NCI-H187 (cell line): Measurements from ENCODE around the gene KRTAP1-5.
"Not testable (repeated sequence)": the region's sequence is repeated elsewhere in the genome, so short reads cannot be mapped to it uniquely, and the experiment has no call there.

ENCODE experiments used
- DNase-seq, 2 experiments: peaks; one replicate each; lab custom pipeline; 2025; lab: John Stamatoyannopoulos, UW

Gene KRTAP1-5

GRCh38 chr17:41004397-41004796, 22.6 kb downstream of the KRTAP1-5 start:
- no peak for DNase-seq

GRCh38 chr17:41003926-41004325, 23.1 kb downstream of the KRTAP1-5 start:
- no peak for DNase-seq

GRCh38 chr17:41002814-41003213, 24.2 kb downstream of the KRTAP1-5 start:
- DNase-seq, result no peak

- DNase-seq, result no peak
These were observed 25.2 kb downstream of the KRTAP1-5 start for GRCh38 chr17:41001795-41002194.

- DNase-seq, result not testable (repeated sequence)
These were observed 27.4 kb downstream of the KRTAP1-5 start, which contains the start of gene KRTAP3-2 for GRCh38 chr17:40999563-40999962. Gene KRTAP3-2 (minus strand): TSS chr17:40999906. CDS start chr17:40999853, 53 bp downstream.

GRCh38 chr17:40997361-40997760, 29.6 kb downstream of the KRTAP1-5 start:
- no peak for DNase-seq

GRCh38 chr17:40996829-40997228, 30.2 kb downstream of the KRTAP1-5 start:
- DNase-seq, result no peak

- DNase-seq, result no peak
These were observed 31.9 kb downstream of the KRTAP1-5 start for GRCh38 chr17:40995116-40995515.

GRCh38 chr17:40993839-40994238, 33.2 kb downstream of the KRTAP1-5 start, which contains the start of gene KRTAP3-3:
Gene KRTAP3-3 (minus strand): TSS chr17:40994164. CDS start chr17:40994097, 67 bp downstream.
- no peak for DNase-seq

- no peak for DNase-seq
These were observed 33.9 kb downstream of the KRTAP1-5 start for GRCh38 chr17:40993084-40993483.

- DNase-seq, result no peak
These were observed 34.3 kb downstream of the KRTAP1-5 start for GRCh38 chr17:40992666-40993065.

GRCh38 chr17:40986920-40987319, 40.1 kb downstream of the KRTAP1-5 start:
- DNase-seq, result no peak

GRCh38 chr17:40984226-40984625, 42.8 kb downstream of the KRTAP1-5 start, which contains the start of gene KRT40:
Gene KRT40 (minus strand): TSS chr17:40984326. CDS start chr17:40984273, 53 bp downstream.
- DNase-seq, result no peak

- no peak for DNase-seq
These were observed 45.9 kb downstream of the KRTAP1-5 start for GRCh38 chr17:40981115-40981514.

- no peak for DNase-seq
These were observed 46.4 kb downstream of the KRTAP1-5 start for GRCh38 chr17:40980596-40980995.

GRCh38 chr17:40980117-40980516, 46.9 kb downstream of the KRTAP1-5 start:
- DNase-seq, result no peak

- no peak for DNase-seq
These were observed 48.3 kb downstream of the KRTAP1-5 start for GRCh38 chr17:40978575-40979151.
